Esophagus squamous epithelium (tissue), 5 donors: ENCODE results near the gene HACL1. TPM values are rescaled to one million over a fixed set of nuclear protein-coding genes. Genes with fewer than 3 reads are reported as not detected.

ENCODE experiments used
- DNase-seq: peaks from one replicate; lab custom pipeline; 2025; lab: John Stamatoyannopoulos, UW
- H3K27ac ChIP-seq, 4 donors: fragments of 200-600 bp; sonication (generic); one replicate each; pipeline ENCODE4 v1.5.1; 2016 to 2019; ENCODE audit warnings: mild to moderate bottlenecking in 1 of 4
- H3K27me3 ChIP-seq, 4 donors: fragments of 200-600 bp; sonication (generic); 1 replicate in 3 of 4; 2 replicates in 1 of 4; pipeline versions ENCODE4 v1.5.1 to v1.6.0; 2017 to 2021; ENCODE audit warnings: antibody characterized with exemption in 1 of 4
- H3K36me3 ChIP-seq, 3 donors: fragments of 200-600 bp; sonication (generic); one replicate each; pipeline ENCODE4 v1.5.1; 2016 to 2019
- H3K4me1 ChIP-seq, 3 donors: fragments of 200-600 bp; sonication (generic); one replicate each; pipeline ENCODE4 v1.5.1; 2017 to 2019
- H3K4me3 ChIP-seq, 4 donors: fragments of 200-600 bp; sonication (generic); 1 replicate in 3 of 4; 2 replicates in 1 of 4; pipeline ENCODE4 v1.5.1; 2016 to 2019; ENCODE audit warnings: mild to moderate bottlenecking in 2 of 4, moderate library complexity in 1 of 4
- H3K9me3 ChIP-seq, 3 donors: fragments of 200-600 bp; sonication (generic); one replicate each; pipeline ENCODE4 v1.5.1; 2016 to 2019
- POLR2A ChIP-seq, 4 donors: fragments of 450-650 bp; IDR thresholded peaks; one replicate each; pipeline ENCODE4 v1.6.1; 2017; ENCODE audit warnings: antibody characterized with exemption in 4 of 4, mild to moderate bottlenecking in 4 of 4, moderate library complexity in 3 of 4
- WGBS, 2 donors: methylation state at CpG; one replicate each; pipeline ENCODE4 v1.1.5; 2018; 5-methylcytosine and 5-hydroxymethylcytosine counted together
- intact Hi-C: fragments of 100-400 bp; cut with DNase I; formaldehyde crosslinking; loops from one replicate; pipeline ENCODE4 v1.15.0; 2022
- total RNA-seq, 4 donors: library from RNA; depleted of rRNA; stranded (reverse); fragments of >200 nt; gene quantifications; one replicate each; pipeline ENCODE4 v1.1.0, GENCODE V29; 2016
- TF ChIP-seq, protein P1 (sequence below), 6 experiments: fragments of 450-650 bp in 4 of 6; fragments of 200-600 bp in 2 of 6; sonication (generic) in 2 of 6; IDR thresholded peaks; one replicate each; pipeline ENCODE4 v1.5.1; 2016 to 2019; ENCODE audit warnings: antibody characterized with exemption in 6 of 6, mild to moderate bottlenecking in 4 of 6, moderate library complexity in 4 of 6
- donor health status: DM: yes; HTN: yes; CAD: no.

Gene HACL1
- total RNA-seq, 4 donors from 2014 or later = 3.3 to 22.3 (median 9.4) TPM

DNA sequence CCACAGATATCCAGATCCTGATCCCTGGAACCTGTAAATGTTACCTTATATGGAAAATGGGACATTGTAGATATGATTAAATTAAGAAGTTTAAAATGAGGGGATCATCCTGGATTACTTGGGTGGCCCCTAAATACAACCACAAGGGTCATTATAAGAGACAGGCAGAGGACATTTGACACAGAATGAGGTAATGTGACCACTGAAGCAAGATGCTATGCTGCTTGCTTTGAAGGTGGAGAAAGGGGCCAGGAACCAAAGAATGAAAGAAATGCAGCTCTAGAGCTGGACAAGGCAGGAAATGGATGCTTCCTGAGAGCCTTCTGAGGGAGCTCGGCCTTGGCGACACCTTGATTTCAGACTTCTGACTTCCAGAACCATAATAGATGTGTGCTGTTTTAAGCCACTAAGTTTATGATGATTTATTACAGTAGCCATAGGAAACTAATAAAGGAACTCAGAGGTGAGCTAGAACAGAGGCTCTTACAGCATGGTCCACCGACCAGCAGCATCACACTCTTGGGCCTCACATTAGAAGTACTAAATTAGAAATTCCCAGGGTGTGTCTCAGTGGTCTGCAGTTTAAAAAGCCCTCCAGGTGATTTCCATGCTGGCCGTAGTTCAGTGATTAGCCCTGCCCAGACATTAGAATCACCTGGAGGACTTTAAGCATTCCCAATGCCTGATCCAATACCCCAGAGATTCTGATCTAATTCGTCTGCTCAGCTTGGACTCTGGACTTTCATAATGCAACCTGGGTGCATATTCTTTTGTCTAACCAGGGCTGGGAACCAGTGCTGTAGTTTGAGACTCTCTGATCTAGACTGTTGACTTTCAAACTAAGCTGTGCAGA is 87.3 kb downstream of the HACL1 start:
- no peaks in the 10 kb centered on the region for H3K36me3 ChIP-seq
- H3K27me3 ChIP-seq = no peaks in the 10 kb centered on the region
- intact Hi-C loops = no loop called here
- 67 to 79% methylated on average over 5 of the region's 5 CpGs for WGBS, 2 donors
- no peak for DNase-seq
- peaks cover 0 to 7% (median 0%) of the 10 kb centered on the region in 3 donors for H3K4me1 ChIP-seq
- no peak overlapping the region for H3K27ac ChIP-seq
- H3K9me3 ChIP-seq = no peaks in the 10 kb centered on the region
- no peak for TF ChIP-seq POLR2A (IDR thresholded peaks at IDR 0.05)
- TF ChIP-seq, protein P1, sequence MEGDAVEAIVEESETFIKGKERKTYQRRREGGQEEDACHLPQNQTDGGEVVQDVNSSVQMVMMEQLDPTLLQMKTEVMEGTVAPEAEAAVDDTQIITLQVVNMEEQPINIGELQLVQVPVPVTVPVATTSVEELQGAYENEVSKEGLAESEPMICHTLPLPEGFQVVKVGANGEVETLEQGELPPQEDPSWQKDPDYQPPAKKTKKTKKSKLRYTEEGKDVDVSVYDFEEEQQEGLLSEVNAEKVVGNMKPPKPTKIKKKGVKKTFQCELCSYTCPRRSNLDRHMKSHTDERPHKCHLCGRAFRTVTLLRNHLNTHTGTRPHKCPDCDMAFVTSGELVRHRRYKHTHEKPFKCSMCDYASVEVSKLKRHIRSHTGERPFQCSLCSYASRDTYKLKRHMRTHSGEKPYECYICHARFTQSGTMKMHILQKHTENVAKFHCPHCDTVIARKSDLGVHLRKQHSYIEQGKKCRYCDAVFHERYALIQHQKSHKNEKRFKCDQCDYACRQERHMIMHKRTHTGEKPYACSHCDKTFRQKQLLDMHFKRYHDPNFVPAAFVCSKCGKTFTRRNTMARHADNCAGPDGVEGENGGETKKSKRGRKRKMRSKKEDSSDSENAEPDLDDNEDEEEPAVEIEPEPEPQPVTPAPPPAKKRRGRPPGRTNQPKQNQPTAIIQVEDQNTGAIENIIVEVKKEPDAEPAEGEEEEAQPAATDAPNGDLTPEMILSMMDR (IDR thresholded peaks at IDR 0.05) = no peak
- no peak overlapping the region for H3K4me3 ChIP-seq

DNA sequence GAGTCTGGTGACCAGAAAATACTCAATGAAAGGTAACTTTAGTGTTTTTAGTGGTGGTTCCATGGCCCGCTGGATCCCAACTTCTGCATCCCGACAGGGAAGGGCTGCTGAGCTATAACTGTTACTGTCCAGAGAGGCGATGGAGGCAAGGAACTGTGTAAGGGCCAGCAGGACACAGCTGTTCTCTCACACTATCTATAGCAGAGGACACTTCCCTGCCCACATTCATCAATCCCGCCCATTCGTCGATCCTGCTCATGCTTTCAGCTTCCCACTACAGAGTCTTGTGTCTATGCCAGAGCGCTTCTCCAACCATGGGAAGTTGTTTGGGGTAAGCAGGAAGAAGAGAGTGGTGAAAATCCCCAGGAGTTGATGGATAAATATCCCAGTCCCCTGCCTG is 88.3 kb downstream of the HACL1 start:
- intact Hi-C loops = no loop called here
- DNase-seq = no peak
- H3K36me3 ChIP-seq = no peaks in the 10 kb centered on the region
- WGBS, 2 donors = 92% methylated on average over 7 of the region's 7 CpGs
- H3K9me3 ChIP-seq = no peaks in the 10 kb centered on the region
- H3K27ac ChIP-seq = no peak overlapping the region
- H3K4me1 ChIP-seq = peaks cover 0 to 7% (median 0%) of the 10 kb centered on the region in 3 donors
- no peaks in the 10 kb centered on the region for H3K27me3 ChIP-seq
- TF ChIP-seq POLR2A (IDR thresholded peaks at IDR 0.05) = no peak
- TF ChIP-seq, protein P1 (IDR thresholded peaks at IDR 0.05) = no peak
- H3K4me3 ChIP-seq = no peak overlapping the region

DNA sequence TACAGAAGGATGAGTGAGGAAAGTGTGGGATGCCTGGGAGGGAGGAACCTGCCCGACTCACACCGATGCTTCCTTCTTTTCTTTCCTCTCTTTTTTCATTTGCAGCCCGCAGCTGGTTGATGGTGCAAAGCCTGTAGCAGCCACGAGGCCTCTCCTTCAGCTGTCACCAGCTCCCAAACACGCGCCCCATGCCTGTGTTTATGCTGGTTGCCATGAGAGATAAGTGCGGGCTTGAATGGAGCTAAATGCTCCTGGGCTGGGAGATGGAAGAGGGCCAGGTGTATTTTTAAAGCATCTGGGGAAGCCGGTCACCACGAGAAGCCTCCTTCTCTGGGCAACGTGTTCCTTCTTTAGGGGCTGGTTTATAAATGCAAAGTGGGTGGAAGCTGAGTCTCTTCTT is 89.2 kb downstream of the HACL1 start:
- TF ChIP-seq, protein P1 (IDR thresholded peaks at IDR 0.05) = no peak
- H3K36me3 ChIP-seq = no peaks in the 10 kb centered on the region
- peaks cover 0 to 7% (median 0%) of the 10 kb centered on the region in 3 donors for H3K4me1 ChIP-seq
- 4 to 19% methylated on average over 9 to 10 of the region's 10 CpGs for WGBS, 2 donors
- no peak overlapping the region for H3K27ac ChIP-seq
- H3K9me3 ChIP-seq = no peaks in the 10 kb centered on the region
- intact Hi-C loops = no loop called here
- no peak overlapping the region for H3K4me3 ChIP-seq
- DNase-seq = no peak
- H3K27me3 ChIP-seq = no peaks in the 10 kb centered on the region

DNA sequence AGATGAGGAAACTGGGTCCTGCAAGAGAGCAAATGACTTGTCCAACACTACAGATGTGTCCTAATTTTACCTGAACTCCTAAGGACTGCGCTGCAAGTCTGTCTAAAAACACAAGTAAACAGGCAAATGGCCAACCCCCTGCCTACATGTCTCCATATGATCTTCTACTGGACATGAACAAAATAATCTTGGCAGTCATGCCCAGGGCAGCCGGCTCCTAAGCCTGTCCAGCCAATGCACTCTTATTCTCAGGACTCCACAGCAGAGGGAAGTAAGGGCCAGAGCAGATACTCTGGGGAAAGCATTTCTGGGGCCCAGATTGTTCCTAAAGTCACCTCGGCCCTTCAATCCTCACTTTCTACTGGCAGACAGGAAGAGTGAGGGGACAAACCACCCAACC is 90.2 kb downstream of the HACL1 start:
- 92 to 100% methylated on average over 2 to 3 of the region's 3 CpGs for WGBS, 2 donors
- peaks cover 0 to 7% (median 0%) of the 10 kb centered on the region in 3 donors for H3K4me1 ChIP-seq
- no peak for DNase-seq
- TF ChIP-seq POLR2A (IDR thresholded peaks at IDR 0.05) = no peak
- TF ChIP-seq, protein P1 (IDR thresholded peaks at IDR 0.05) = no peak
- no peaks in the 10 kb centered on the region for H3K27me3 ChIP-seq
- H3K36me3 ChIP-seq = no peaks in the 10 kb centered on the region
- H3K9me3 ChIP-seq = no peaks in the 10 kb centered on the region
- intact Hi-C loops = no loop called here
- H3K4me3 ChIP-seq = no peak overlapping the region
- H3K27ac ChIP-seq = no peak overlapping the region

Other genes starting within 250 kb of the HACL1 start
- 10 to 100 TPM in 2 of 4 donors, 1 to 10 TPM in 2; 5.8 to 16.4 (median 12.9) TPM for gene METTL6, start 174.0 kb downstream of the HACL1 start, total RNA-seq
- 10 to 100 TPM; 15.8 to 23.5 (median 21.0) TPM for gene EAF1, start 174.0 kb downstream of the HACL1 start, total RNA-seq
- 1 to 10 TPM in 1 of 4 donors, under 1 TPM in 3; 0.70 to 1.1 (median 0.89) TPM for gene COLQ, start 79.9 kb downstream of the HACL1 start, total RNA-seq
- 10 to 100 TPM in 3 of 4 donors, 1 to 10 TPM in 1; 7.7 to 16.6 (median 12.3) TPM for gene BTD, start 176 bp upstream of the HACL1 start, total RNA-seq
- gene ANKRD28, start 196.4 kb upstream of the HACL1 start, total RNA-seq = 10 to 100 TPM; 20.8 to 49.6 (median 31.8) TPM